Parathyroid adenoma (tissue), 2 donors: ENCODE results near the gene PRPF40A.
A peak's percentile ranks its signal among the peaks of the same experiment; 100 is the strongest.

Experiments
- H2AFZ ChIP-seq: fragments of 300-600 bp; sonication (generic); one replicate; pipeline ENCODE4 v1.7.0; 2017; ENCODE audit warnings: antibody characterized with exemption, mild to moderate bottlenecking
- H3K27ac ChIP-seq: fragments of 300-600 bp; sonication (generic); one replicate; pipeline ENCODE4 v1.7.0; 2017
- H3K27me3 ChIP-seq: fragments of 300-600 bp; sonication (generic); one replicate; pipeline ENCODE4 v1.7.0; 2017; ENCODE audit warnings: low read length; ENCODE audit not compliant: control insufficient read depth, insufficient read depth
- H3K36me3 ChIP-seq: fragments of 300-600 bp; sonication (generic); one replicate; pipeline ENCODE4 v1.7.0; 2017; ENCODE audit warnings: low read length; ENCODE audit not compliant: control insufficient read depth, insufficient read depth
- H3K4me1 ChIP-seq: fragments of 300-600 bp; sonication (generic); one replicate; pipeline ENCODE4 v1.7.0; 2017; ENCODE audit warnings: control low read depth
- H3K4me2 ChIP-seq: fragments of 300-600 bp; sonication (generic); one replicate; pipeline ENCODE4 v1.7.0; 2017; ENCODE audit warnings: low read length
- H3K4me3 ChIP-seq: fragments of 300-600 bp; sonication (generic); one replicate; pipeline ENCODE4 v1.7.0; 2017; ENCODE audit warnings: low read depth, low read length
- H3K79me2 ChIP-seq: fragments of 300-600 bp; sonication (generic); one replicate; pipeline ENCODE4 v1.7.0; 2017; ENCODE audit warnings: control low read depth
- H3K9ac ChIP-seq: fragments of 300-600 bp; sonication (generic); one replicate; pipeline ENCODE4 v1.7.0; 2017; ENCODE audit warnings: mild to moderate bottlenecking
- H3K9me3 ChIP-seq: fragments of 300-600 bp; sonication (generic); one replicate; pipeline ENCODE4 v1.7.0; 2017; ENCODE audit warnings: low read length; ENCODE audit not compliant: control insufficient read depth
- CTCF ChIP-seq: fragments of 300-600 bp; sonication (generic); IDR thresholded peaks from one replicate; pipeline ENCODE4 v1.7.0; 2017; ENCODE audit warnings: antibody characterized with exemption, mild to moderate bottlenecking
- donor health status: primary hyperparathyroidism.

Gene PRPF40A

GRCh38 chr2:152695763-152696162 lies 21.5 kb downstream of the PRPF40A start:
- no peaks in the 10 kb centered on the region for H3K36me3 ChIP-seq
- no peak overlapping the region for H3K4me2 ChIP-seq
- H3K27me3 ChIP-seq, result no peaks in the 10 kb centered on the region
- H3K9ac ChIP-seq, result no peak overlapping the region
- H2AFZ ChIP-seq, result no peak overlapping the region
- H3K4me3 ChIP-seq, result no peak overlapping the region
- H3K79me2 ChIP-seq, result peaks cover 5% of the 10 kb centered on the region
- H3K27ac ChIP-seq, result no peak overlapping the region
- H3K4me1 ChIP-seq, result no peaks in the 10 kb centered on the region
- H3K9me3 ChIP-seq, result no peaks in the 10 kb centered on the region
- TF ChIP-seq CTCF, result no peak

GRCh38 chr2:152694161-152694661 lies 23.1 kb downstream of the PRPF40A start:
- no peak overlapping the region for H3K4me3 ChIP-seq
- TF ChIP-seq CTCF, result no peak

DNA sequence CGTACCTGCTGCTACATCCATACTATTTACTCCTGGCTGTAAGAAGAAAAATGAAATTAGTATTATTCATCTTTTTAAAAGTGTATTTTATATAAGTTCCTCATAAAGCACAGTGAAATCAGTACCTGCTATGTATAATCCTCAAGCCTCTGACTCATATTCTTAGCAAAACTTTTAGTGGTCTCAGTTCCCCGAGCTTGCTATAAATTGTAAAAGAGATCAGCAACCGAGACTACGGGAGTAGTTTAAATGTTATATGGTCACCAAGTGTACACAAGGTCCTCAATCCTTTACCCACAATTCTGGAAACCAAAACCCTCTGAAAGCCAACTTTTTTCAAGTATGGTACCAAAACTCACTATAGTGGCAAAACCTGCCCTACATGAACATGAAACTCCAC lies 24.2 kb downstream of the PRPF40A start:
- H2AFZ ChIP-seq, result no peak overlapping the region
- H3K27me3 ChIP-seq, result no peaks in the 10 kb centered on the region
- H3K4me1 ChIP-seq, result no peaks in the 10 kb centered on the region

More at GRCh38 chr2:152694161-152694661, 23.1 kb downstream of the PRPF40A start:
- peaks cover 5% of the 10 kb centered on the region for H3K79me2 ChIP-seq
- no peaks in the 10 kb centered on the region for H3K36me3 ChIP-seq
- H3K9me3 ChIP-seq, result no peaks in the 10 kb centered on the region
- H3K4me1 ChIP-seq, result no peaks in the 10 kb centered on the region
- peak overlapping the region; percentile 15 for H3K4me2 ChIP-seq
- no peak overlapping the region for H3K27ac ChIP-seq
- H3K9ac ChIP-seq, result no peak overlapping the region
- no peaks in the 10 kb centered on the region for H3K27me3 ChIP-seq
- H2AFZ ChIP-seq, result no peak overlapping the region

GRCh38 chr2:152686321-152686720 lies 30.9 kb downstream of the PRPF40A start:
- no peak overlapping the region for H3K27ac ChIP-seq
- H3K9me3 ChIP-seq, result no peaks in the 10 kb centered on the region
- no peaks in the 10 kb centered on the region for H3K27me3 ChIP-seq
- no peaks in the 10 kb centered on the region for H3K36me3 ChIP-seq
- H3K79me2 ChIP-seq, result peaks cover 17% of the 10 kb centered on the region
- H3K4me1 ChIP-seq, result peaks cover 6% of the 10 kb centered on the region
- no peak overlapping the region for H2AFZ ChIP-seq
- no peak overlapping the region for H3K9ac ChIP-seq
- H3K4me2 ChIP-seq, result no peak overlapping the region
- H3K4me3 ChIP-seq, result no peak overlapping the region
- no peak for TF ChIP-seq CTCF

More for the DNA sequence above, 24.2 kb downstream of the PRPF40A start:
- Histone ChIP-seq H3K79me2 (peaks cover 6% of the 10 kb centered on the region), H3K9me3 (no peaks in the 10 kb centered on the region), H3K36me3 (no peaks in the 10 kb centered on the region), H3K27ac (no peak overlapping the region), H3K9ac (no peak overlapping the region), H3K4me2 (no peak overlapping the region), H3K4me3 (no peak overlapping the region)
- no peak for TF ChIP-seq CTCF

GRCh38 chr2:152683400-152683799 lies 33.9 kb downstream of the PRPF40A start:
- no peak for TF ChIP-seq CTCF
- peaks cover 6% of the 10 kb centered on the region for H3K4me1 ChIP-seq
- no peaks in the 10 kb centered on the region for H3K9me3 ChIP-seq
- H3K4me2 ChIP-seq, result no peak overlapping the region
- H3K27ac ChIP-seq, result no peak overlapping the region
- H3K79me2 ChIP-seq, result peaks cover 17% of the 10 kb centered on the region
- no peak overlapping the region for H2AFZ ChIP-seq
- no peaks in the 10 kb centered on the region for H3K36me3 ChIP-seq
- no peak overlapping the region for H3K9ac ChIP-seq
- H3K27me3 ChIP-seq, result no peaks in the 10 kb centered on the region
- no peak overlapping the region for H3K4me3 ChIP-seq
